Activated CD8-positive, alpha-beta T cell treated with anti-CD3 and anti-CD28 coated beads for 36 hours (primary cell): ENCODE measurements around the gene IL12RB1. TPM values are rescaled to one million over a fixed set of nuclear protein-coding genes. Genes with fewer than 3 reads are reported as not detected.

ENCODE experiments used
- ATAC-seq: fragments of 200-7000 bp; cut with Tn5 transposase; one replicate; pipeline ENCODE4 v1.10.0; 2021; ENCODE audit warnings: mild to moderate bottlenecking, moderate library complexity
- CTCF ChIA-PET: fragments of 350-600 bp; sonication (Branson Sonifier 250); formaldehyde crosslinking; loops from one replicate; lab custom pipeline; 2021; ENCODE audit warnings: antibody characterized with exemption; lab: Charles Lee
- POLR2A ChIA-PET: fragments of 350-600 bp; sonication (Branson Sonifier 250); formaldehyde crosslinking; loops from one replicate; lab custom pipeline; 2021; ENCODE audit warnings: antibody characterized with exemption; lab: Charles Lee
- DNase-seq: peaks from one replicate; pipeline ENCODE4 v3.0.0-alpha.2; 2020
- H3K27ac Mint-ChIP-seq: one replicate; pipeline ENCODE4 v1.8.0; 2021; ENCODE audit warnings: mild to moderate bottlenecking, mixed read lengths
- H3K27me3 Mint-ChIP-seq: one replicate; pipeline ENCODE4 v1.8.0; 2021; ENCODE audit warnings: mixed read lengths
- H3K36me3 Mint-ChIP-seq: one replicate; pipeline ENCODE4 v1.8.0; 2021; ENCODE audit warnings: low read depth, mixed read lengths
- H3K4me1 Mint-ChIP-seq: one replicate; pipeline ENCODE4 v1.8.0; 2021; ENCODE audit warnings: low read depth, mixed read lengths
- H3K4me3 Mint-ChIP-seq: one replicate; pipeline ENCODE4 v1.8.0; 2021; ENCODE audit warnings: mild to moderate bottlenecking, moderate library complexity, mixed read lengths
- H3K9me3 Mint-ChIP-seq: one replicate; pipeline ENCODE4 v1.8.0; 2021; ENCODE audit warnings: mixed read lengths
- CTCF ChIP-seq: fragments of 200-600 bp; IDR thresholded peaks from one replicate; pipeline ENCODE4 v1.8.0; 2022; ENCODE audit warnings: antibody characterized with exemption, mild to moderate bottlenecking
- intact Hi-C: fragments of 100-400 bp; cut with micrococcal nuclease; formaldehyde crosslinking; loops from one replicate; pipeline ENCODE4 v1.10.0; 2022
- total RNA-seq, 2 experiments: library from RNA; stranded (reverse); gene quantifications; one replicate each; pipeline ENCODE4 v1.2.3, GENCODE V29; 2021

Gene IL12RB1
- total RNA-seq, 2 experiments from 2014 or later = 25.6 to 27.2 TPM

- intact Hi-C loops = no loop called here
- CTCF ChIA-PET = no interaction called here
- POLR2A ChIA-PET = interaction anchor here (0.7 kb wide), 1 partner anchor 16 kb away, joined by 3 read pairs; no protein-coding TSS in a partner anchor
- no peak for DNase-seq
- ATAC-seq = no peak
- Mint-ChIP-seq H3K9me3 (no peaks in the 10 kb centered on the region), H3K36me3 (peaks cover 29% of the 10 kb centered on the region), H3K4me1 (peaks cover 7% of the 10 kb centered on the region), H3K27ac (no peak overlapping the region), H3K4me3 (no peak overlapping the region), H3K27me3 (no peaks in the 10 kb centered on the region)
- TF ChIP-seq CTCF = no peak
Measured at GRCh38 chr19:18074192-18074591, 12.5 kb downstream of the IL12RB1 start.

GRCh38 chr19:18073197-18073596, 13.5 kb downstream of the IL12RB1 start:
- Mint-ChIP-seq H3K27me3 (no peaks in the 10 kb centered on the region), H3K4me3 (no peak overlapping the region), H3K27ac (peak overlapping the region; percentile 74), H3K36me3 (peaks cover 29% of the 10 kb centered on the region), H3K4me1 (peaks cover 7% of the 10 kb centered on the region), H3K9me3 (no peaks in the 10 kb centered on the region)
- no peak for DNase-seq
- ChIA-PET CTCF (no interaction called here), POLR2A (no interaction called here)
- intact Hi-C loops = no loop called here
- no peak for TF ChIP-seq CTCF
- ATAC-seq = no peak

- ChIA-PET CTCF (interaction anchor here (1.4 kb wide), 1 partner anchor 76 kb away, joined by 3 read pairs; no protein-coding TSS in a partner anchor), POLR2A (interaction anchor here (1.0 kb wide), 1 partner anchor 17 kb away, joined by 3 read pairs; no protein-coding TSS in a partner anchor)
- Mint-ChIP-seq H3K27me3 (no peaks in the 10 kb centered on the region), H3K4me3 (no peak overlapping the region), H3K9me3 (no peaks in the 10 kb centered on the region), H3K36me3 (peaks cover 29% of the 10 kb centered on the region), H3K4me1 (peaks cover 7% of the 10 kb centered on the region), H3K27ac (no peak overlapping the region)
- intact Hi-C loops = no loop called here
- ATAC-seq = no peak
- no peak for DNase-seq
- no peak for TF ChIP-seq CTCF
Measured at GRCh38 chr19:18072335-18072734, 14.4 kb downstream of the IL12RB1 start.

GRCh38 chr19:18070181-18070580, 16.6 kb downstream of the IL12RB1 start:
- ATAC-seq = no peak
- Mint-ChIP-seq H3K4me3 (no peak overlapping the region), H3K9me3 (no peaks in the 10 kb centered on the region), H3K27me3 (no peaks in the 10 kb centered on the region), H3K27ac (no peak overlapping the region), H3K4me1 (peaks cover 7% of the 10 kb centered on the region), H3K36me3 (peaks cover 25% of the 10 kb centered on the region)
- intact Hi-C loops = no loop called here
- DNase-seq = no peak
- no peak for TF ChIP-seq CTCF
- CTCF ChIA-PET = no interaction called here
- POLR2A ChIA-PET = interaction anchor here (1.3 kb wide), 1 partner anchor 17 kb away, joined by 4 read pairs; the partner anchor contains the start of gene IL12RB1

- POLR2A ChIA-PET = no interaction called here
- CTCF ChIA-PET = no interaction called here
- H3K36me3 Mint-ChIP-seq = peaks cover 31% of the 10 kb centered on the region
Measured at GRCh38 chr19:18069383-18069782, 17.4 kb downstream of the IL12RB1 start.

More at GRCh38 chr19:18069383-18069782, 17.4 kb downstream of the IL12RB1 start:
- H3K27me3 Mint-ChIP-seq = no peaks in the 10 kb centered on the region
- no peak overlapping the region for H3K4me3 Mint-ChIP-seq
- no peaks in the 10 kb centered on the region for H3K9me3 Mint-ChIP-seq
- ATAC-seq (no peak), DNase-seq (no peak)
- H3K4me1 Mint-ChIP-seq = peaks cover 7% of the 10 kb centered on the region
- H3K27ac Mint-ChIP-seq = no peak overlapping the region
- no peak for TF ChIP-seq CTCF
- intact Hi-C loops = no loop called here
